CMK (cell line): ENCODE measurements around the gene NPHP4.
A peak's percentile ranks its signal among the peaks of the same experiment; 100 is the strongest.

ENCODE experiments used
- DNase-seq: peaks from one replicate; pipeline ENCODE4 v3.0.0-alpha.2; 2010; ENCODE audit warnings: low read depth

The NPHP4 gene

DNA sequence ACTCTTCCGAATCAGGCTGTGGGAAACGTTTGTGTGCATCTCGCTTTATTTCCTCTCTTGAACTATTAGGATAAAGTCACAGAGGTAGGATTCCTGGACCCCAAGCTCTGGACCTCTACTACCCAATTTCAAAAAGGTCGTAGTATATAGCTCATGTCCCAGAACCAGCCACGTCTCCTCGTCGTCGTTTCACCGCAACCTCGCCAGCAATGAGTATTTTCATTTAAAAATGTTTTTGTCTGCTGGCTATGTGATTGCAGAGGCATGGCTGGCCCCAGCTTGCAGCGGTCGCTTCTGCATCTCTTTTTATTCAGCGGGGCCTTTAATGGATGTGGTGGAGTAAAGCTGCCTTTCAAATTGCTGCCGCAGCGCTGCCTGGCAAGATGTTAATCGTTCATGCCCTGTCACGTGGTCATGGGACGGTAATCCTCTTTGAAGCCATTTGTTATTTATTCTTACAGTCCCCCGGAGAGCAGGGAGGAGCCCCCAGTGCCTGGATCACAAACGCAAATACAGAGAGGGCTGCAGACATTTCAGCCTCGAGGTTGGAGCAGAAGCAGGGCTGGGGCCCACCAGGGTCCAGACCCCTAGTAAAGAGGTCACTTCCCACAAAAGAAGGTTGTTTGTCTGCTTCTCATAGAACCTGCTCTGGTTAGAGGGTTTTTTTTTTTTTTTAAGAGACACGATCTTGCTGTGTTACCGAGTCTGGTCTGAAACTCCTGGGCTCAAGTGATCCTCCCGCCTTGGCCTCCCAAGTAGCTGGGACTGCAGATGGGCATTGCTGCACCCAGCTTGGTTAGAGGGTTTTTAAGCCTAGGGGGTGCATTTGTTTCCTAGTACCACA is 11.6 kb upstream of the NPHP4 start:
- DNase-seq = no peak

DNA sequence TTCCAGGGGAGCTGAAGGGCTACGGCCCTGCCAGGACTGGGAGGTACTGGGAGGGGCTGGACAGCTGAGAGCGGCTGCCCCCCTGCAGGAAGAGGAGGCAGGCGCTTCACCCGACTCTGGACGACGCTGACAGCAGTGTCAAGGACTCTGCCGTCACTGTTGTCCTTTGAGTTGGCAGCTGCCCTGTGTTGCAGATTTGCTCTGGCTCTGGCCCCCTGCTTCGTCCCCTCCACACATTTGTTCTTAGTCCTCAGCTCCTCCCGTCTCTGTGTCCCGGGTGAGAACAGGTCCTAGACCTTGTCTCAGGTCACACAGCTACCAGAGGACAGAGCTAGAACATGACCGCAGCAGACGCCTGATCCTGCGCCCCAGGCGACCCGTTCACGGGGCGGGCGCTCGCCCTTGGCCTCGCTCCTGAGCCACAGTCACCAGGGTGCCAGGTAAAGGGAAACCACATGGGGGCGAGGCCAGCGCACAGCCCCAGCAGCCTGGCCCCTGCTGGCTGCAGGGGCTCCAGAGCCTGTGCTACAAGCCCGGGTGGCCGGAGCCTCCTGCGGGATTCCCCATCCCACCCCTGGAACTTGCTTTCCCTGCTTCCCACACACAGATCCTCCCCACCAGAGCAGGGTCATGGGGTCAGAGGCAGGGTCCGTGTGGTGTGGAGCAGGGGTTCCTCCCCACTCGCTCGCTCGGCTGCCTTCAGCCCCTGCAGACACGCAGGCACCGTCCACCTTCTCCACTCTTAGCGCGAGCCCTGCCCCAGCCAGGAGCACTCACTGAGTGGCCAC is 10.7 kb upstream of the NPHP4 start:
- no peak for DNase-seq

DNA sequence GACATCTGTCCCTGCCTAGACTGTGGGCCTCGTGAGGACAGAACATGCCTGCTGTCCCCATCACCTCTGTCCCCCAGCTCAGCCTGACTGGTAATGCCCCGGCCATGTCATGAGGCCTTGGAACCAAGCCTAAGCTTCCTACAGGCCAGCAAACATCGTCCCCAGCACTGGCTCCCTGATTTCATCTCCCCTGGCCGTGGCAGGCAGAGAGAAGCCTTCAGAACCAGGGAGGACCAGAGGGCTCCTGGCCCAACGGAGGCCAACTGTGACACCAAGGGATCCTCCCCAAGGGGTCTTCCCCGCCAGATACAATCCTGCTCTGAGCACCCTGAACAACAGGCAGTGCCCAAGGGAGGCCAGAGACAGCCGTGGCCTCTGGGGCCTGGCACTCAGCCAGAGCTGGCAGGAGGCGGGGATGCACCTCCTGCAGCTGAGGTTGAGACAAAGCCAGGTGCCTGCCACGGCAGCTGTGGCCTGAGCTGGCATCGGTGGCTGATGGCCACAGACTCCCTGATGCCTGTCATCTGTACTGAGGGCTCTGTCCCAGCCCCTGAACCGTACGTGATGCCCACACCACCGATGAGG is 9.9 kb upstream of the NPHP4 start:
- DNase-seq = no peak

DNA sequence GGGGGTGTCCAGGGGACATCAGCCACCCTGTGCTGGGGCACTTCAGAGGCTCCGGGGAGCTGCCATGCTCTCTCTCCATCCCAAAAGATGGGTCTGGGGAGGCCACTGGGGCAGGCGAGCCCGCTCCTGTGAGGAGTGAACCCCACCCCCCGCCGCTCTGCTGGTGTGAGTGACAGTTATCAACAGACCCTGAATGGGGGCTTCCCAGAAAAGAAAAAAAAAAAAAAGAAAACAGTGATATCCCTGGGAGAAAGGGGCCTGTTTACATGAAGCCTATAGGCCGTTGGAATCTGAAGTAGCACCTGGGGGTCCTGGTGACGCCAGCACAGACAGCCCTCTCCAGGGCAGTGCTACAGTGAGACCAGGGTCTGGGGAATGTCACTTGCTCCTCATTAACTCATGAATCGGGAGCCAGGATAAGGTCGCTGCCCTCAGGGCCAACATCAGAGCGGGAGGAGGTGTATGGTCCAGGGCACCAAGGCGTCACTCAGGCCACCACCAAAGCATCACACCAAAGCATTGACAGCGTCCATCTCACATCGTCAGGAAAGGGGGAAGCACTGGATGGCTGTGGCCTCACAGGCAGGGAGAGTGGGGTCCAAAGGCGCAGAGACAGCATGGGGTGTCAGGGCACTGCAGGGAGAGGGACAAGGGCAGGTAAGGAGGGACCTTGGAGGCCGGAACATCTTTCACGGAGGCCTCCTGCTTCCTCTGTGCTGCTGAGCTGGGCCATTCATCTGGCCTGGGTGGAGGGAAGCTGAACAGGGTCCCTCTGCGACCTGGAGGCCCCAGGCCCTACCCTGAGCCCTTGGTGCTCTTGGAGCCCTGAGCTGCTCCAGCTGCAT is 8.4 kb upstream of the NPHP4 start:
- DNase-seq = no peak

DNA sequence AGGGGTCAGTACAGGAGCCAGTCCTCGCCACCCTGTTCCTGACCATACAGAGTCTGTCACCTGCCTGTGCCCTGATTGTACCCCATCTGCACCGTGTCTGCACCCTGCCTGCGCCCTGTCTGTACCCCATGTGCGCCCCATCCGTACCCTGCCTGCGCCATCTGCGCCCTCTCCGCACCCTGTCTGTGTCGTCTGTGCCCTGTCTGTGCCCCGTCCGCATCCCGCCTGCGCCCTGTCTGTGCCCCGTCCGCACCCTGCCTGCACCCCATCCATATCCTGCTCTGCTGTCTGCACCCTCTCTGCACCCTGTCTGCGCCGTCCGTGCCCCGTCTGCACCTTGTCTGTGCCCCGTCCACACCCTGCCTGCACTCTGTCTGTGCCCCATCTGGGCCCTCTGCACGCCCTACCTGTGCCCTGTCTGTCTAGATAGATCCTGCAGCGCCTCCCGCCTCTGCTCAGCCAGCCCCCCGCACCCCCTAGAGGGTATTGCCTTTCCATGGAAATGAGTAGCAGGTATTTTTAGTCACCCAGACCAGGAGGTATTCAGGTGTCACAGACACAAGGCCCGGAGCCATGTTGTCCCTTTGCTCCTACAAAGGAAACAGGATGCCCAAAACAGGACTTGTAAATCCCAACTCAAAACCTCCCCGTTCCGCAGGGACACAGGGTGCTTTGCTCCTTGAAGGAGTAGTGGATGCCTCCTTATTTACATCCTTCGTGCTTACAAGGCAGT is 7.7 kb upstream of the NPHP4 start:
- no peak for DNase-seq

DNA sequence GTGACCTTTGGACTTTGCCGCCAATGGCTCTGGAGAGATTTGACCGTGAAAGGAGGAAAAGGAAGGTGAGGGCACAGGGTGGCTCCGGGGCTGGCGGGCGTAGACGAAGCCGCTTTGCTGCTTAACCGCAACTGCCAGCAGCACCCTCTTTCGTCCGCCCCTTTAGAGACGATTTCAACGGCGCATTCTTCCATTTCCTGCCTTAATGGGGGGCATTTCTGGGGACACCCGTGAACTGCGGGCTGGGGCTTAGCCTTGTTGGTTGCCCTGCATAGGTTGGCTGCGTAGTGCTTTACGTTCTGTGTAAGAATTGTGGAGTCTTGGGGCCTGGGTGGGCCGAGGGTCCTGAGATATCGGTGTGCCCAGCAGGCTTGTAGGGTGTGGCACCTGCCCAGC is 6.7 kb upstream of the NPHP4 start:
- no peak for DNase-seq

DNA sequence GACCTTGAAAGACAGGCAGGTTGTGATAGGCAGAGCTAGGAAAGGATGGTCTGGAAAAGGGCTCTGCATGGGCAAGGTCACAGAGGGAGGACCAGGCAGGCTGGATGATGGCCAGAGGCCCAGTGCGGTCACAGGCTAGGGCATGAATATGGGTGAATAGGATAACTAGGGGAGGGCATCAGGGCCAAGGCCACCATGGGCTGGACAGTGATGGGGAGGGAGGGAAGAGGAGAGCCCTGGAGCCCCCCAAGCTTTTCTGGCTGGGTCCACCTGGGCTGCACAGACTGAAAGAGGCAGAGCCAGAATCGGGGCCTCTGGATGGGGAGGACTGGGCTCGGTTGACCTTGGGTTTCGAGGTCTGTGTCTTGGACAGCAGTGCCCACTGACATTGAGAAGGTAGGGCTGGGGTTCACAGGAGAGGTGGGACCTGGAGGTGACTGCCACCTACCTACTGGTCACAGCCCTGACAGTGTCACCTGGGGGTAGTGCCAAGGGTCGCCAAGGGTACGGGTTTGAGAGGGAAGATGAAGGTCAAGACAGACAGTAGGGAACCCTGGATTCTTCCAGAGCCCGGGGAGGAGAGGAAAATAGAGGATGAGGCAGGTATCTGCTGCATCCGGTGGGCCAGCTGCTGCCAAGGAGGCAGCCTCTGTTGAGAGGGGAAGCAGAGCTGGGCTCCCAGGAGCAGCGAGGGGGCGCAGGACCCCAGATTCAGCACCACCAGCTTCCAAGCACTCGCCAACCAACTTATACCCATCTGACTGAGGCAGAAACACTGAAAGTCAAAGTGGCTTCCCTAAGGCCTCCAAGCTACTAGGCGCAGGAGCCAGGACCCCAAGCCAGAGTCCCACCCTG is 6.1 kb upstream of the NPHP4 start:
- no peak for DNase-seq

DNA sequence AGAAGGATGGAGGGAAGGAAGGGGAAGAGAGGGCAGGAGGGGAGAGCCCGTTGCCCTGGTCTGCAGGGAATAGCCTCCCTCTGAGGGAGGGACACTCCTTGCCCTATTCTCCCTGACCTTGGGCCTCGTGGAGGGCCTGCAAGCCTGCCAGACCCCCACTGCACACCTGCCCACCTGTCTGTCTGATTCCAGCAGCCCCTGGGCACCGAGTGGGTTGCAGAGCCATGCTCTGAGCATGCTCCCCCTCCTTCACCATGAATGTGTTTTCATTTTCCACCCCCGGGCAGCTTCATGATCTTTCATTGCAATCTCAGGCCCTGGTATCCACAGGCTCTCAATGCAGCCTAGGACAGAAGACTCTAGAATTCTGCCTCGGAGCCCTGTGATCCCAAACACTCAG is 5.1 kb upstream of the NPHP4 start:
- no peak for DNase-seq

DNA sequence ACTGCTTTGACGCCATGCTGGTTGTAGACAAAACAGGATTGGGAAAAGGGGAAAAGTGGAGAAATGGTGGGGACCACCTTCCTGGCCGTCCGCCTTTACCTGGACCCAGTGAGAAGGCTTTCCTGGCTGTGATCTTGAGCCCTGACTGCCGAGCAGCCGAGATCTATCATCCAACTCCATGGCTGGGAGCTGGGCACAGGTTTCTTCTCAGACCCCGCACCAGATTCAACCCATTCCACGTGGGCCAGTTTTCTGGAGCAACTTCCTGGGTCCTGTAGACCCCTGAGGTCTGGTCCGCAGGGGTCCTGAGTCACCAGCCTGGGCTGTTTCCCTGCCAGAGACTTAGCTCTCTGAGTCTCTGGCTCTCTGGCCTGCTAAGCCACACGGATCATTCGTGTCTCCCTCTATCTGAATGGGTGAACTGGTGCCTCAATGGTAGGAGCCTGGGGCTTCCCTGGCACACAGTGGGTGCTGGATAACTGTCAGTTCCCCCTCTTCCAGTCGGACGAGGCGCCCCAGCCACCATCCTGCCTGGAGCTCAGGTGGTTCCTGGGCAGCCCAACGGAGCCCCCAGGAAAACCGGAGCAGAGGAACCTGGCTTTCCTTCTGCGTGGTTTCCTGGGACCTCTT is 4.5 kb upstream of the NPHP4 start:
- no peak for DNase-seq

DNA sequence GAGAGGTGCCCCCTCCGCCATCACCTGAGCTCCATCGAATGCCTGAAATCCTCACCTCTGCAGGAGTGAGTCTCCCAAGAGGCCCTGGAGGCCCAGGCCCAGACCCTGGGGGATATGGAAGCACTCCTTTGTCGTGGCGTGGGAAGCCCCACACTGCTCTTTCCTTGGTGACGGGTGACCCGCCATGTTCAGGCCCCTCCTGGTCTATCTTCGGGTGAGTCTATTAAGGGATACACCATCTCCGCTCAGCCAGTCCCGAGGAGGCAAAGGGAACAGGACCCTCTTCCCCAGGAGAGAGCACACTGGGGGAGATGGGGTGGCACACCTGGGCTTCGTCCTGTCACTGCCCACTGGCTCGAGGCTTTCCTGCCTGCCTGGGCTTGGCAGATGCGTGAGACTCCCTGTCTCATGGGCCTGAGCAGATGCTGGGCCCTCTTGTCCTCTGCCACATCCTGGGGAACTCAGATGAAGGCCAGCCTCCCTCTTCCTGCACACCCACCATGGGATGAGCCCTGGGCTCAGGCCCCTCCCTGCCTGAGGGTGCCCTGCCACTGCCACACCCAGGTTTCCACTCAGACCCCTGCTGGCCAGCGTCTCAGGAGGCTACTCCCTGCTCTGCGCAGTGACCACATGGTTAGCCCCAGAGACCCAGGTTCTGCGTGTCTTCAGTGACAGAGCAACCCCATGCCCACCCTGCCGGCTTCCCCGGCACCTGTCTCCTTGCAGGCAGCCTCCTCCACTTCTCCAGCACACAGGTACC is 3.8 kb upstream of the NPHP4 start:
- DNase-seq = no peak

DNA sequence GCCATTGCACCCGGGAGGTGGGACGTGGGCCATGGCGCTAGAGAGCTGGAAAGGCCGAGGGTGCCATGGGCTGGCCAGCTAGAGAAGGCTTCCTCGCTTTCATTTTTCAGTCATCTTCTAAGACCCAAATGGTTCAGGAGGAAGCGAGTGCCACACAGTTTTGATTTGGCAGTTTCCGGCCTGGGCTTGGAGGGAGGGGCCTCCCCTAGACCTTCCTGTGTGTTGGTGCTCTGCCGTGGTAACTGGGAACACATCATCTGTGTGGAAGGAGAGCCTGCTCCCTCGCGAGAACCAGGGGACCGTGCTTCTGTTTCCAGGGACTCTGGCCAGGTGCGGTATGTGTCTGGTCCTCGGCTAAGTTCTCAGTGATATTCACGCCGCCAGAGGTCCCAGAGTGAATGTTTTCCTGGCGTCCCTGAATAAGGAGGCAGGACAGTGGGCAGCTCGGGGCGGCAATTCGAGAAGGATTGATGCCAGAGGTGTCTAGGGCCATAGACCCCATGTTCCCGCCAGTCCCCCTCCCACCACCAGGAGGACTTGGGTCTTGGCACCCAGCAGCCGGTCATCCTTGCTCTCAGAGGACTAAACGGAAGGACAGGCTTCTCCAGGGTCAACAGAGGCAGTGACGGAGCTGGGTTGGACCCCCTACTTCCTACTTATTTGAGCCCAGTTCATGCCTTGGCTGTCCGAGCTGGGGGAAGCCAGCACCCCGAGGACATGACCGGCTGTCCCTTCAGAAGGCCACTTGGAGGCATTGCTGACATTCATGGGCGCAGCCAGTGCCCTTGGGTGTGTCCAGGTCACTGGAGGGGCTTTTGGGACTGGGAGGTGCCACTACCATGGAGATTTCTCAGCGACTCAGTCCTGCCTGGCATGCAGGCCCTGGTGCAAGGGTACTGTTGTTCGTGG is 2.7 kb upstream of the NPHP4 start:
- no peak for DNase-seq

DNA sequence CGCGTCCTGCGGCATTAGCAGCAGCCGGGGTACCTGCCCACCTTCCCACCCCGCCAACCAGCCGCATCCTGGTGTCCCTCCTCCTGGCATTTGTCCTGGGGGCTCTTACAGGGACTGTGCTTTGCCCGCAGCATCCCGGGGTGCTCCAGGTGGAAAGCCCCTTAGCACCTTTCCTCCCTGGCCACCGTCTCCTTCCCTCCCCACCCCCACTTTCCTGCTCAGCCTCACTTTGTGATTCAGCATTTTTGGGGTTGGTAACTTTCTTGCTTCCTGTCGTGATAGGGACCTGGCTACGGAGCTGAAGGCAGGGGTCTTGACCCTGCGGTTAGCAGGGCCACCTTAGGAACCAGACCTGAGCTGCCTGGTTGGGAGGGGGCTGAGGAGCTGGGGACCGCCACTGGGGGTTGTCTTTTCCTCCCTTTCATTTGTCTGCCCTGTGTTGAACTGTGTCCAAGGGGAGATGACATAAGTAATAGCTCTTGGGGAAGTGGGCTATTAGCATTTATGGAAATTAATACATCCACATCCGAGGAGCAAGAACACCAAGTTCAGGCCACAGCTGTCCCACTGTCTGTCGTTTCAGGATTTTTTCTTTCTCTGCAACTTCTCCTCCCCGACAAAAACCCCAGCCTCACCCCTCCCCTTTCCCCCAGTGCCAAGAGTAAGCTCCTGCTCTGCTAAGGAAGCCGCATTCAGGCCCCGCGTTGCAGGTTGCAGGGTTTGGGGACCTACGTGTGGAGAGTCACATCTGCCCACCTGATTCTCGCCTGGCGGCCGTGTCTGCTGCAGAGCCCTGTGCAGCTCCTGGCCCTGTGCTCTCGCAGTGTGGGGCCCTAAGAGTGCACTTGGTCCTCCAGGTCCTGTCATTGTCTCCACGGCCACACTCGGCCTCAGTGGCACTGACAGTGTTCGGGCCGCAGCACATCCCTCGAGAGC is 1.6 kb upstream of the NPHP4 start:
- peak; percentile 84 for DNase-seq

DNA sequence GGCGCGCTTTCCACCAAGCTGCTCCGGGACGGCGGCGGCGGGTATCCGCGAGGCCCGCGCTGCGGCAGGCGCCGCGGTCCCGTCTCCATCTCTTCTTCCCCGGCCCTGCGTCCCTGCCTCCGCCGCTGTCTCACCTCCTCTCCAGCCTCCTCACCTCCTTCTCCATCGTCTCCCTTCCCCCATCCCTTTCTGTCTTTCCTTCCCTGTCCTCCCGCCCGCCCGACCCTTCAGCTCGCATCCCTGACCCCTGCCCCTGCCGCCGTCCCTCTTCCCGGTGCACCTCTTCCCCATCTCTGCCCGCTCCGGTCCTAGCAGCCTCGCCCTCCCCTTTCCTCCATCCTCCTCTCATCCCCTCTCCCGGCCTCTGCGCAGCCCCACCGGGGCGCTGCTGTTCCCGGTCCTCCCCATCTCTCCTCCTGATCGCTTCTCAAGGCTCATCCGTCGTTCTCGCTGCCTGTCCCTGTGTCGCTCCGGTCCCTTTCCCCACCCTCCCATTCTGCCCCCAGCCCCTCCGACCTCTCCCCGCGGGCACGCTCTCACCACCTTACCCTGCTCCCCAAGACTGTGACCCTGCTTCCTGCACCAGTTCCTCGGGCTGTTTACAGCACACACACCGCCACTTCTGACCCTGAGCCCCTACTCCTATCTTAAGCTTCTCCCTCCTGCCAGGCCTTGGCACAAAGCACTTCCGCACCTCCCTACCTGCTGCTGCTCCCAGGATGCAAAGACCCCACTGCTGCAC is 760 bp upstream of the NPHP4 start:
- DNase-seq = peak; percentile 49

DNA sequence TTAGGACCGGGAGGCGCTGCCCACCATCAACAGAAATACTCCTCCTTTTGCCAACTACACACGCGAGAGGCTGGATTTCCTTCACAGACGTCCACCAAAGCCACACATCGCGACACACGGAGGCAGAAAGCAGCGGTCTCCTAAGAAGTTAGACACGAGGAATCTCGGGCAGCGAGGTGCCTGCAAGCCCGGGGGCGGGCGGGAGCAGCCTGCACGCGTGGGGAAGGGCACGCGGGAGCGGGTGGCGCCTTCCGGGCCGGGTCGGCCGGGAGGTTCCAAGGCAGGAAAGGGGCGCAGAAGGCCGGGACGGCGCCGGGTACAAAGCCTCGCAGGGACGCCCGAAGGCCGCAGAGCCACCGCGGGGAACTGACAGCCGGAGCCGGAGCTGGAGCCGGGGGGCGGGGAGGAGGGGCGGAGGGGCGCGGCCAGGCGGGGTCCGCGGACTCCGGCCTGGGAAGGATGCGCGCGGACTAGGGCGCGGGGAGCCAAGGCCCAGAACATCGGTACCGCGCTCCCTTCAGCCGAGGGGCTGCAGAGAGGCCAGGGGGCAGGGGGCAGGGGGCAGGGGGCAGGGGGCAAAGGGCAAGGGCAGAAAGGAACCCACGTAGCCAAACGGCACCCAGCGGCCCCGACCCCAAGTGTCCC is 722 bp downstream of the NPHP4 start:
- peak; percentile 30 for DNase-seq

DNA sequence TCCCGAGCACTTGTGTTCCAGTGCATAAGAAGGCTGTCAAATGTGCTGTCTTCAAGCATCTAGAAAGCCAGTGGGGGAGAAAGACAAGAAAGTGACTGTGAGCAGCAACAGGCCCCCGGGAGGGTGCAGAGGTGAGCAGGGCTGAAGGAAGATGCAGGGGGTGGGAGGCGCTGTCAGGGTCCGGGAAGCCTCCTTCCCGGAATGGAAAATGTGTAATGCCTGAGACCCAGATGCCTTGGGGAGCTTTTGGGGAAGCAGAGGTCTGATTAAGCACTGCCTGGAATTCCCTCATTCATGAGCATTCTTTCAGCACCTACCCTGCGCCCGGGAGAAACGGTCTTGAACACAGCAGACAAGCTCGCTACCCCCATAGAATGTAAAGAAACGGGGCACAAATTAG is 1.3 kb downstream of the NPHP4 start:
- no peak for DNase-seq

DNA sequence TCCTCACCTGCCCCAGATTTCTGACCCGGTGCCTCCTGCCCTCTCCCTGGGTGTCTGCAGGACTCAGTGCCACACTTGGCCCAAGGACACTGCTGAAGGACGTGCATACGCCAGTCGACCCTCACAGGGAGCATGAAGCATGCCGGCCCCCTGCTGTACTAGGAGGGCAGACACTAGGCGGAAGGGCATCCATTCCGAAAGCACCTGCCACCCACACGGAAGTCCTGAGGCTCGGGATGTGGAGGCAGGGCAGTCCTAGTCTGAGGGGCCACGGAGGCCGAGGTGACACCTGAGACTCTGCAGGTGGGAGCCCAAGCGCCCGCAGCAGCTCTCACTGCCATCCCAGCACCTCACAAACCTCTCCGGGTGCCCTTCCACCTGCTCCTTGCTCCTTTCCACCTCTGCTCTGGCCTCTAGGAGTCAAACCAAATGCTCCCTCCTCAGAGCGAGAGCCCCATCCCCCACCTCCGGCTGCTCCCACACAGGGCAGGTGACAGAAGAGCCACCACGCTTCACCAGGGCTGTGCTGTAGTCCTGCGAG is 2.4 kb downstream of the NPHP4 start:
- no peak for DNase-seq
